ENCODE data around the gene DLST.

The DLST gene

DNA sequence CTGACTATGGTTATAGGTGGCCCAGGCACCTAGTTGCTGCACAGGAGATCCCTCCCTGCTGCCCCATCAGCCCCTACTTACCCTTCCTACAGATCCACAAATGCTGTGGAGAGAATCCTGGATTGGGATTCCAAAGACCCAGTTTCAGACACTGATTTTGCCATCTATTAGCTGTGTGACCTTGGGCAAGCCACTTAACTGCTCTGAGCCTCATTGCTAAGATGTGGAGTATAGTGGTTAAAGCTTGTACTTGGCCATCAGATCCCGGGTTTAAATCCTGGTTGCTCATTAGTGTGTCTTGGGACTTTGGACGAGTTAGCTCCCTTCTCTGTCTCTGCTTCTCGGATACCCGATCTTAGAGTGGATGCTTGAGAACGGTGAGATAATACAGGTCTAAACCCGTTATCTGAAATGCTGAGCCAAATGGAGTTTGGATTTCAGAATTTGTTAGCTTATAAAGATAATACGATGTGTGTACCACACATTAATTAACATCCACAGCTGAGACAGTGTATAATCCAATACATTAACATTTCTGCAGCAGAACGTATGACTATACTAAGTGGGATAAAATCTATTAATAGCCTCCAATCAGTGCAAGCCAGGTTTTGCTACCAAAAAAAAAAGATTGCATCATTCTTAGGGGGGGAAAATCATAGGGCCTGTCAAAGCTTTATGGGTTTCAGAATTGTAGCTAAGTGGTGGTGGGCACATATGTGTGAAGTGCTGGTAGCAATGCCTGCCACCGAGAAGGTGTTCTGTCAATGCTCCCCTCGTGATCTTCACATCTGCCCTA lies 21.8 kb upstream of the DLST start:
- ChIA-PET POLR2A (interaction anchor here (1.0 kb wide), 1 partner anchor 47 kb away, joined by 3 read pairs; no protein-coding TSS in a partner anchor), CTCF (interaction anchor here (0.6 to 10.8 kb wide), 31 partner anchors 10 to 701 kb away, joined by 3 to 195 read pairs (median 7); partner anchors contain the start of gene DLST)
- Histone ChIP-seq H3K36me3 (ENCODE audit: control insufficient read depth in 2 of 2, insufficient read depth in 1 of 2, low read length in 2 of 2) (peaks cover 0 to 6% of the 10 kb centered on the region in 2 experiments; a peak in 1 of 3 replicates), H3K4me3 (ENCODE audit: low read depth, low read length) (no peak overlapping the region), H3K9me3 (ENCODE audit: control insufficient read depth, insufficient read depth, low read depth, low read length) (no peaks in the 10 kb centered on the region), H3K4me1 (ENCODE audit: control insufficient read depth, insufficient read depth, low read length) (no peaks in the 10 kb centered on the region), H3K27ac (ENCODE audit: extremely low read depth, low read depth, low read length) (no peak overlapping the region)
- TF ChIP-seq, protein P1, sequence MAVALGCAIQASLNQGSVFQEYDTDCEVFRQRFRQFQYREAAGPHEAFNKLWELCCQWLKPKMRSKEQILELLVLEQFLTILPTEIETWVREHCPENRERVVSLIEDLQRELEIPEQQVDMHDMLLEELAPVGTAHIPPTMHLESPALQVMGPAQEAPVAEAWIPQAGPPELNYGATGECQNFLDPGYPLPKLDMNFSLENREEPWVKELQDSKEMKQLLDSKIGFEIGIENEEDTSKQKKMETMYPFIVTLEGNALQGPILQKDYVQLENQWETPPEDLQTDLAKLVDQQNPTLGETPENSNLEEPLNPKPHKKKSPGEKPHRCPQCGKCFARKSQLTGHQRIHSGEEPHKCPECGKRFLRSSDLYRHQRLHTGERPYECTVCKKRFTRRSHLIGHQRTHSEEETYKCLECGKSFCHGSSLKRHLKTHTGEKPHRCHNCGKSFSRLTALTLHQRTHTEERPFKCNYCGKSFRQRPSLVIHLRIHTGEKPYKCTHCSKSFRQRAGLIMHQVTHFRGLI (tag by site-specific recombination; IDR thresholded peaks at IDR 0.05), result no peak
- no peak for TF ChIP-seq ZNF777 (tag by site-specific recombination; IDR thresholded peaks at IDR 0.05; ENCODE audit: borderline replicate concordance)
- TF ChIP-seq SCRT2 (tag by site-specific recombination; IDR thresholded peaks at IDR 0.05), result no peak
- TF ChIP-seq, protein P2, sequence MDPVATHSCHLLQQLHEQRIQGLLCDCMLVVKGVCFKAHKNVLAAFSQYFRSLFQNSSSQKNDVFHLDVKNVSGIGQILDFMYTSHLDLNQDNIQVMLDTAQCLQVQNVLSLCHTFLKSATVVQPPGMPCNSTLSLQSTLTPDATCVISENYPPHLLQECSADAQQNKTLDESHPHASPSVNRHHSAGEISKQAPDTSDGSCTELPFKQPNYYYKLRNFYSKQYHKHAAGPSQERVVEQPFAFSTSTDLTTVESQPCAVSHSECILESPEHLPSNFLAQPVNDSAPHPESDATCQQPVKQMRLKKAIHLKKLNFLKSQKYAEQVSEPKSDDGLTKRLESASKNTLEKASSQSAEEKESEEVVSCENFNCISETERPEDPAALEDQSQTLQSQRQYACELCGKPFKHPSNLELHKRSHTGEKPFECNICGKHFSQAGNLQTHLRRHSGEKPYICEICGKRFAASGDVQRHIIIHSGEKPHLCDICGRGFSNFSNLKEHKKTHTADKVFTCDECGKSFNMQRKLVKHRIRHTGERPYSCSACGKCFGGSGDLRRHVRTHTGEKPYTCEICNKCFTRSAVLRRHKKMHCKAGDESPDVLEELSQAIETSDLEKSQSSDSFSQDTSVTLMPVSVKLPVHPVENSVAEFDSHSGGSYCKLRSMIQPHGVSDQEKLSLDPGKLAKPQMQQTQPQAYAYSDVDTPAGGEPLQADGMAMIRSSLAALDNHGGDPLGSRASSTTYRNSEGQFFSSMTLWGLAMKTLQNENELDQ (tag by site-specific recombination; IDR thresholded peaks at IDR 0.05; ENCODE audit: low read depth), result no peak
- no peak for TF ChIP-seq ZNF404 (tag by site-specific recombination; IDR thresholded peaks at IDR 0.05)
- TF ChIP-seq ZBTB17 (tag by site-specific recombination; IDR thresholded peaks at IDR 0.05), result 0 out of 2 replicates have a peak, but pooled peaks have one; percentile 11
- 0 out of 2 replicates have a peak, but pooled peaks have one; percentile 61 for TF ChIP-seq ZNF768 (tag by site-specific recombination; IDR thresholded peaks at IDR 0.05)

DNA sequence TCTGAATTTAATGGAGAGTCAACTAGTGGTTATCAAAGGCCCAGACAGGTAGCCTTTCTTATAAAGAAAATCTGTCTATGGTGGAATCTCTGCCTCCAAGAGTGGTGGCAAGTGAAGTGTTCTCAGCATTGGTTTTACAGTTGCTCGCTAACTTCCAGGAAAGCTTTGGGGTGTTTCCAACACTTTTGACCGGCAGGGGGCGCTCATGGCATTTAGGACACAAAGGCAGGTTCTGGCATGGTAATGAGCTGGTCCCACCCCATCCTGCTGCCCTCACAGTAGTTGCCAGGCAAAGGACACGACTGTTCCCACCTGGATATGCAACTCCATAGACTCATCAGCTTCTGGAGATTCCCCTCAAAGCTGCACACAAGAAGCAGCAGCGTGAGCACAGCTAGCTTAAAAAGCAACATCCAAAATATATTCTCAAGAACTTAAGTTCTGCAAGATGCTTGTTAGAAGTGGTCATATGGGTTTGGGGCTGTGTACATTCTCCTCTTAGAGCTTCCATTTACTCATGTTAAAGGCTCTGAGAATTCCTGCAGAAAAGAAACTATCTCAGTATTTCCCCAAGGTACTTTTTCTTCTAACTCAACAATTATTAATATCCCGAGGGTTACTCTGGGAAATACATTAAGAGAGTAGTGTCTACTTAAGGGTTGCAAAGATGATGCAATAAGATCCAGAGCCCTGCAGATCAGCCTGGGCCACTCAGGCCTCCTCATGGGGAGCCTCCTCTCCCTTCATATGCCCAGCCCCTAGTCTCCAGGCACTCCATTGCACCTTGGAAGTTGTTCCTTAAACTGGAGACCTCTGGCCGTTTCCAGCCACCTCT lies 20.6 kb upstream of the DLST start:
- Histone ChIP-seq H3K36me3 (ENCODE audit: control insufficient read depth in 2 of 2, insufficient read depth in 1 of 2, low read length in 2 of 2) (peaks cover 0 to under 1% of the 10 kb centered on the region in 2 experiments; a peak in 1 of 3 replicates), H3K9me3 (ENCODE audit: control insufficient read depth, insufficient read depth, low read depth, low read length) (no peaks in the 10 kb centered on the region), H3K4me1 (ENCODE audit: control insufficient read depth, insufficient read depth, low read length) (no peaks in the 10 kb centered on the region), H3K27ac (ENCODE audit: extremely low read depth, low read depth, low read length) (no peak overlapping the region), H3K4me3 (ENCODE audit: low read depth, low read length) (no peak overlapping the region)
- ChIA-PET POLR2A (interaction anchor here (0.8 to 1.2 kb wide), 3 partner anchors 44 to 62 kb away, joined by 4 to 9 read pairs (median 5); partner anchors contain the start of gene RPS6KL1), CTCF (interaction anchor here (0.6 to 10.8 kb wide), 43 partner anchors 11 to 700 kb away, joined by 3 to 195 read pairs (median 5); partner anchors contain the start of genes DLST and PROX2)
- TF ChIP-seq SP2 (tag by site-specific recombination; IDR thresholded peaks at IDR 0.05) (no peak), ZNF792 (tag by site-specific recombination; IDR thresholded peaks at IDR 0.05) (no peak), ZNF549 (tag by site-specific recombination; IDR thresholded peaks at IDR 0.05) (no peak), ZNF37A (tag by site-specific recombination; IDR thresholded peaks at IDR 0.05) (no peak), GFI1B (tag by site-specific recombination; IDR thresholded peaks at IDR 0.05) (no peak), ZBTB17 (tag by site-specific recombination; IDR thresholded peaks at IDR 0.05) (no peak), ZNF777 (tag by site-specific recombination; IDR thresholded peaks at IDR 0.05; ENCODE audit: borderline replicate concordance) (no peak), ZNF324 (tag by site-specific recombination; IDR thresholded peaks at IDR 0.05) (no peak), ZIC2 (tag by site-specific recombination; IDR thresholded peaks at IDR 0.05) (no peak), ZNF654 (tag by site-specific recombination; IDR thresholded peaks at IDR 0.05; ENCODE audit: low read depth) (peak; percentile 85), ZNF658 (tag by site-specific recombination; IDR thresholded peaks at IDR 0.05) (no peak), ZNF624 (tag by site-specific recombination; IDR thresholded peaks at IDR 0.05) (no peak), ZFP69B (tag by site-specific recombination; IDR thresholded peaks at IDR 0.05) (peak; percentile 67), ZNF169 (tag by site-specific recombination; IDR thresholded peaks at IDR 0.05) (no peak), ZEB2 (tag by site-specific recombination; IDR thresholded peaks at IDR 0.05) (no peak), ZNF510 (tag by site-specific recombination; IDR thresholded peaks at IDR 0.05; ENCODE audit: insufficient replicate concordance) (no peak)
- TF ChIP-seq, protein P3, sequence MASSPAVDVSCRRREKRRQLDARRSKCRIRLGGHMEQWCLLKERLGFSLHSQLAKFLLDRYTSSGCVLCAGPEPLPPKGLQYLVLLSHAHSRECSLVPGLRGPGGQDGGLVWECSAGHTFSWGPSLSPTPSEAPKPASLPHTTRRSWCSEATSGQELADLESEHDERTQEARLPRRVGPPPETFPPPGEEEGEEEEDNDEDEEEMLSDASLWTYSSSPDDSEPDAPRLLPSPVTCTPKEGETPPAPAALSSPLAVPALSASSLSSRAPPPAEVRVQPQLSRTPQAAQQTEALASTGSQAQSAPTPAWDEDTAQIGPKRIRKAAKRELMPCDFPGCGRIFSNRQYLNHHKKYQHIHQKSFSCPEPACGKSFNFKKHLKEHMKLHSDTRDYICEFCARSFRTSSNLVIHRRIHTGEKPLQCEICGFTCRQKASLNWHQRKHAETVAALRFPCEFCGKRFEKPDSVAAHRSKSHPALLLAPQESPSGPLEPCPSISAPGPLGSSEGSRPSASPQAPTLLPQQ (tag by site-specific recombination; IDR thresholded peaks at IDR 0.05), result peak; percentile 60
- TF ChIP-seq, protein P4, sequence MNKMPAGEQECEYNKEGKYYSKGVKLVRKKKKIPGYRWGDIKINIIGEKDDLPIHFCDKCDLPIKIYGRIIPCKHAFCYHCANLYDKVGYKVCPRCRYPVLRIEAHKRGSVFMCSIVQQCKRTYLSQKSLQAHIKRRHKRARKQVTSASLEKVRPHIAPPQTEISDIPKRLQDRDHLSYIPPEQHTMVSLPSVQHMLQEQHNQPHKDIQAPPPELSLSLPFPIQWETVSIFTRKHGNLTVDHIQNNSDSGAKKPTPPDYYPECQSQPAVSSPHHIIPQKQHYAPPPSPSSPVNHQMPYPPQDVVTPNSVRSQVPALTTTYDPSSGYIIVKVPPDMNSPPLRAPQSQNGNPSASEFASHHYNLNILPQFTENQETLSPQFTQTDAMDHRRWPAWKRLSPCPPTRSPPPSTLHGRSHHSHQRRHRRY (tag by site-specific recombination; IDR thresholded peaks at IDR 0.05), result no peak
- TF ChIP-seq, protein P5, sequence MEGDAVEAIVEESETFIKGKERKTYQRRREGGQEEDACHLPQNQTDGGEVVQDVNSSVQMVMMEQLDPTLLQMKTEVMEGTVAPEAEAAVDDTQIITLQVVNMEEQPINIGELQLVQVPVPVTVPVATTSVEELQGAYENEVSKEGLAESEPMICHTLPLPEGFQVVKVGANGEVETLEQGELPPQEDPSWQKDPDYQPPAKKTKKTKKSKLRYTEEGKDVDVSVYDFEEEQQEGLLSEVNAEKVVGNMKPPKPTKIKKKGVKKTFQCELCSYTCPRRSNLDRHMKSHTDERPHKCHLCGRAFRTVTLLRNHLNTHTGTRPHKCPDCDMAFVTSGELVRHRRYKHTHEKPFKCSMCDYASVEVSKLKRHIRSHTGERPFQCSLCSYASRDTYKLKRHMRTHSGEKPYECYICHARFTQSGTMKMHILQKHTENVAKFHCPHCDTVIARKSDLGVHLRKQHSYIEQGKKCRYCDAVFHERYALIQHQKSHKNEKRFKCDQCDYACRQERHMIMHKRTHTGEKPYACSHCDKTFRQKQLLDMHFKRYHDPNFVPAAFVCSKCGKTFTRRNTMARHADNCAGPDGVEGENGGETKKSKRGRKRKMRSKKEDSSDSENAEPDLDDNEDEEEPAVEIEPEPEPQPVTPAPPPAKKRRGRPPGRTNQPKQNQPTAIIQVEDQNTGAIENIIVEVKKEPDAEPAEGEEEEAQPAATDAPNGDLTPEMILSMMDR (tag by site-specific recombination; IDR thresholded peaks at IDR 0.05), result peak; percentile 70; the same call in 1 of the 2 replicates
